BLaER1 (cell line): Measurements from ENCODE around the gene CLK3.
"Not testable (repeated sequence)": the region's sequence is repeated elsewhere in the genome, so short reads cannot be mapped to it uniquely, and the experiment has no call there.

Experiments
- H3K27ac ChIP-seq: shearing (Covaris generic); formaldehyde crosslinking; 2 replicates; pipeline ENCODE4 v1.8.1; 2022
- H3K27me3 ChIP-seq: shearing (Covaris generic); formaldehyde crosslinking; 2 replicates; pipeline ENCODE4 v1.8.1; 2022
- H3K36me3 ChIP-seq: shearing (Covaris generic); formaldehyde crosslinking; 2 replicates; pipeline ENCODE4 v1.8.1; 2022
- H3K4me1 ChIP-seq: shearing (Covaris generic); formaldehyde crosslinking; 2 replicates; pipeline ENCODE4 v1.8.1; 2022
- H3K4me2 ChIP-seq: shearing (Covaris generic); formaldehyde crosslinking; 2 replicates; pipeline ENCODE4 v1.8.1; 2022
- H3K4me3 ChIP-seq: shearing (Covaris generic); formaldehyde crosslinking; 2 replicates; pipeline ENCODE4 v1.8.1; 2022
- H3K9ac ChIP-seq: shearing (Covaris generic); formaldehyde crosslinking; 2 replicates; pipeline ENCODE4 v1.8.1; 2022
- H3K9me3 ChIP-seq: shearing (Covaris generic); formaldehyde crosslinking; 2 replicates; pipeline ENCODE4 v1.8.1; 2022
- H4K20me1 ChIP-seq: shearing (Covaris generic); formaldehyde crosslinking; 2 replicates; pipeline ENCODE4 v1.8.1; 2022
- Cebpa-rat ChIP-seq: shearing (Covaris generic); IDR thresholded peaks from 2 replicates; pipeline ENCODE4 v1.8.1; 2022

Gene CLK3

GRCh38 chr15:74627766-74628165, 12.1 kb downstream of the CLK3 start:
- peaks cover 99% of the 10 kb centered on the region for H3K36me3 ChIP-seq
- no peak overlapping the region for H3K4me2 ChIP-seq
- peaks cover 100% of the 10 kb centered on the region for H4K20me1 ChIP-seq
- no peak overlapping the region for H3K9ac ChIP-seq
- TF ChIP-seq Cebpa-rat = no peak
- H3K27ac ChIP-seq = no peak overlapping the region
- no peak overlapping the region for H3K4me3 ChIP-seq
- peaks cover 39% of the 10 kb centered on the region for H3K4me1 ChIP-seq
- no peaks in the 10 kb centered on the region for H3K9me3 ChIP-seq
- no peaks in the 10 kb centered on the region for H3K27me3 ChIP-seq

- H3K27me3 ChIP-seq = no peaks in the 10 kb centered on the region
- H3K9me3 ChIP-seq = no peaks in the 10 kb centered on the region
- no peak overlapping the region for H3K4me3 ChIP-seq
- peaks cover 99% of the 10 kb centered on the region for H3K36me3 ChIP-seq
- H3K9ac ChIP-seq = 0 out of 2 replicates have a peak overlapping the region, but pooled peaks have one; percentile 22
- no peak overlapping the region for H3K27ac ChIP-seq
- peaks cover 39% of the 10 kb centered on the region for H3K4me1 ChIP-seq
- H3K4me2 ChIP-seq = no peak overlapping the region
- TF ChIP-seq Cebpa-rat = no peak
- H4K20me1 ChIP-seq = peaks cover 100% of the 10 kb centered on the region
These were observed 12.6 kb downstream of the CLK3 start for GRCh38 chr15:74628199-74628598.

GRCh38 chr15:74628949-74629348, 13.3 kb downstream of the CLK3 start:
- TF ChIP-seq Cebpa-rat = no peak
- Histone ChIP-seq H3K27ac (0 out of 2 replicates have a peak overlapping the region, but pooled peaks have one; percentile 30), H3K4me1 (peaks cover 39% of the 10 kb centered on the region), H4K20me1 (peaks cover 100% of the 10 kb centered on the region), H3K9ac (peak overlapping the region; percentile 22; the same call in 1 of the 2 replicates), H3K4me2 (peak overlapping the region; percentile 8; the same call in 1 of the 2 replicates), H3K9me3 (no peaks in the 10 kb centered on the region), H3K4me3 (no peak overlapping the region), H3K36me3 (peaks cover 99% of the 10 kb centered on the region), H3K27me3 (no peaks in the 10 kb centered on the region)

GRCh38 chr15:74629696-74630095, 14.1 kb downstream of the CLK3 start:
- not testable (repeated sequence) for H3K27me3 ChIP-seq, H3K4me3 ChIP-seq, H3K9me3 ChIP-seq
- Histone ChIP-seq H3K4me2 (peak overlapping the region; percentile 64), H3K4me1 (peaks cover 39% of the 10 kb centered on the region), H3K27ac (peak overlapping the region; percentile 53; the same call in 1 of the 2 replicates), H3K9ac (peak overlapping the region; percentile 51), H3K36me3 (peaks cover 99% of the 10 kb centered on the region), H4K20me1 (peaks cover 100% of the 10 kb centered on the region)

- H3K4me1 ChIP-seq = peaks cover 39% of the 10 kb centered on the region
- H3K4me2 ChIP-seq = peak overlapping the region; percentile 64
- peaks cover 99% of the 10 kb centered on the region for H3K36me3 ChIP-seq
- H3K27me3 ChIP-seq = no peaks in the 10 kb centered on the region
- H3K9me3 ChIP-seq = no peaks in the 10 kb centered on the region
- peaks cover 99% of the 10 kb centered on the region for H4K20me1 ChIP-seq
- H3K27ac ChIP-seq = peak overlapping the region; percentile 53; the same call in 1 of the 2 replicates
- TF ChIP-seq Cebpa-rat = no peak
- no peak overlapping the region for H3K4me3 ChIP-seq
- H3K9ac ChIP-seq = peak overlapping the region; percentile 51
These were observed 14.8 kb downstream of the CLK3 start for GRCh38 chr15:74630284-74631086.

- H3K9ac ChIP-seq = peak overlapping the region; percentile 51; the same call in 1 of the 2 replicates
- H3K4me3 ChIP-seq = no peak overlapping the region
- H3K4me2 ChIP-seq = peak overlapping the region; percentile 64
- H3K27me3 ChIP-seq = no peaks in the 10 kb centered on the region
- no peak for TF ChIP-seq Cebpa-rat
- peak overlapping the region; percentile 33; the same call in 1 of the 2 replicates for H3K27ac ChIP-seq
- no peaks in the 10 kb centered on the region for H3K9me3 ChIP-seq
- peaks cover 99% of the 10 kb centered on the region for H3K36me3 ChIP-seq
- H3K4me1 ChIP-seq = peaks cover 39% of the 10 kb centered on the region
- H4K20me1 ChIP-seq = peaks cover 99% of the 10 kb centered on the region
These were observed 15.4 kb downstream of the CLK3 start for GRCh38 chr15:74631087-74631385.

- Histone ChIP-seq H4K20me1 (peaks cover 99% of the 10 kb centered on the region), H3K9ac (peak overlapping the region; percentile 51; the same call in 1 of the 2 replicates), H3K4me1 (peaks cover 39% of the 10 kb centered on the region), H3K9me3 (no peaks in the 10 kb centered on the region), H3K27me3 (no peaks in the 10 kb centered on the region), H3K4me3 (no peak overlapping the region), H3K4me2 (no peak overlapping the region), H3K27ac (no peak overlapping the region), H3K36me3 (peaks cover 99% of the 10 kb centered on the region)
- no peak for TF ChIP-seq Cebpa-rat
These were observed 15.8 kb downstream of the CLK3 start for GRCh38 chr15:74631408-74631807.

GRCh38 chr15:74631935-74632560, 16.4 kb downstream of the CLK3 start:
- no peak overlapping the region for H3K9ac ChIP-seq
- no peaks in the 10 kb centered on the region for H3K27me3 ChIP-seq
- H3K4me1 ChIP-seq = peaks cover 39% of the 10 kb centered on the region
- no peak overlapping the region for H3K4me2 ChIP-seq
- H3K36me3 ChIP-seq = peaks cover 99% of the 10 kb centered on the region
- no peak overlapping the region for H3K27ac ChIP-seq
- H3K4me3 ChIP-seq = no peak overlapping the region
- TF ChIP-seq Cebpa-rat = no peak
- H3K9me3 ChIP-seq = no peaks in the 10 kb centered on the region
- H4K20me1 ChIP-seq = peaks cover 99% of the 10 kb centered on the region

GRCh38 chr15:74632601-74633000, 17.0 kb downstream of the CLK3 start:
- Histone ChIP-seq H3K9ac (no peak overlapping the region), H3K36me3 (peaks cover 99% of the 10 kb centered on the region), H3K9me3 (no peaks in the 10 kb centered on the region), H3K27me3 (no peaks in the 10 kb centered on the region), H4K20me1 (peaks cover 99% of the 10 kb centered on the region), H3K4me1 (peaks cover 39% of the 10 kb centered on the region), H3K4me2 (no peak overlapping the region), H3K4me3 (no peak overlapping the region), H3K27ac (no peak overlapping the region)
- no peak for TF ChIP-seq Cebpa-rat

GRCh38 chr15:74633781-74634180, 18.1 kb downstream of the CLK3 start:
- H3K9ac ChIP-seq = no peak overlapping the region
- peaks cover 95% of the 10 kb centered on the region for H4K20me1 ChIP-seq
- no peaks in the 10 kb centered on the region for H3K27me3 ChIP-seq
- H3K4me3 ChIP-seq = no peak overlapping the region
- H3K4me2 ChIP-seq = no peak overlapping the region
- peaks cover 31% of the 10 kb centered on the region for H3K4me1 ChIP-seq
- H3K27ac ChIP-seq = no peak overlapping the region
- TF ChIP-seq Cebpa-rat = no peak
- peaks cover 99% of the 10 kb centered on the region for H3K36me3 ChIP-seq
- no peaks in the 10 kb centered on the region for H3K9me3 ChIP-seq
